ENCODE data around the gene MINDY4. TPM values are rescaled to one million over a fixed set of nuclear protein-coding genes. Genes with fewer than 3 reads are reported as not detected.

The MINDY4 gene
- total and polyA plus RNA-seq, 10 of the 15 experiments (the other 5 are each of a cell fraction or from before 2014, with no cell fraction given) = 0.10 to 0.90 (median 0.40) TPM

- TF ChIP-seq CTCF (IDR thresholded peaks at IDR 0.05 in 2 of 3, conservative IDR thresholded peaks at IDR 0.05 in 1 of 3; ENCODE audit: control insufficient read depth in 2 of 3, extremely low read depth in 1 of 3, insufficient read depth in 1 of 3, low read depth in 3 of 3, low read length in 3 of 3) = no peak
- TF ChIP-seq TCF12 (IDR thresholded peaks at IDR 0.05; ENCODE audit: low read depth, low read length) = no peak
- TF ChIP-seq SMC3 (IDR thresholded peaks at IDR 0.05; ENCODE audit: borderline replicate concordance, low read length) = no peak
- TF ChIP-seq BHLHE40 (IDR thresholded peaks at IDR 0.05; ENCODE audit: borderline replicate concordance in 1 of 2, low read depth in 2 of 2, low read length in 1 of 2) = no peak
- no peak for TF ChIP-seq MTA3 (IDR thresholded peaks at IDR 0.05; ENCODE audit: borderline replicate concordance, low read length)
- TF ChIP-seq BCL3 (IDR thresholded peaks at IDR 0.05; ENCODE audit: borderline replicate concordance, insufficient read depth, low read depth, low read length, poor library complexity, severe bottlenecking) = no peak
Measured at GRCh38 chr7:30927559-30927958, 156.3 kb downstream of the MINDY4 start (continued).

- Histone ChIP-seq H3K9ac (ENCODE audit: control insufficient read depth, insufficient read depth, low read length) (no peak overlapping the region), H3K27ac (ENCODE audit: control insufficient read depth, insufficient read depth) (no peak overlapping the region), H3K27me3 (replicated peaks in 1 of 2; ENCODE audit: control insufficient read depth in 2 of 2, insufficient read depth in 2 of 2, low read length in 1 of 2) (peaks cover 0 to 6% of the 10 kb centered on the region in 2 experiments; a peak in 3 of 4 replicates), H3K4me1 (ENCODE audit: control insufficient read depth, insufficient read depth, low read length) (no peaks in the 10 kb centered on the region), H3K4me2 (ENCODE audit: control insufficient read depth, insufficient read depth) (no peak overlapping the region), H2AFZ (ENCODE audit: control insufficient read depth, low read depth, low read length) (no peak overlapping the region), H3K36me3 (ENCODE audit: control insufficient read depth in 2 of 2, insufficient read depth in 2 of 2, low read length in 1 of 2) (no peaks in the 10 kb centered on the region), H4K20me1 (ENCODE audit: control insufficient read depth, insufficient read depth) (no peaks in the 10 kb centered on the region), H3K4me3 (no peak overlapping the region), H3K9me3 (replicated peaks; ENCODE audit: control insufficient read depth, insufficient read depth, low read length) (no peaks in the 10 kb centered on the region; the same call in 2 of the 3 replicates), H3K79me2 (ENCODE audit: control insufficient read depth, insufficient read depth, low read length) (no peaks in the 10 kb centered on the region)
- FAIRE-seq (no peak), ATAC-seq (no peak), DNase-seq (ENCODE audit: low read depth, low spot score) (no peak)
- WGBS (ENCODE audit: insufficient coverage, insufficient replicate concordance, low lambda C conversion rate, missing lambda C conversion rate) = 42% methylated on average over 13 of the region's 13 CpGs
- ChIA-PET POLR2A (no interaction called here), RAD21 (ENCODE audit: unreplicated experiment) (no interaction called here), CTCF (interaction anchor here (0.6 to 3.2 kb wide), 2 partner anchors 11 to 194 kb away, joined by 3 to 17 read pairs; no protein-coding TSS in a partner anchor), SMC1A (ENCODE audit: uncharacterized antibody, unreplicated experiment) (interaction anchor here (2.6 kb wide), 1 partner anchor 11 kb away, joined by 10 read pairs; no protein-coding TSS in a partner anchor)
- in situ Hi-C loops (cut with MboI) (no loop called here), intact Hi-C loops (cut with micrococcal nuclease; ENCODE audit: unreplicated experiment) (no loop called here)
- TF ChIP-seq STAT1 (conservative IDR thresholded peaks at IDR 0.05) (no peak), RBBP5 (conservative IDR thresholded peaks at IDR 0.05) (no peak), TCF12 (IDR thresholded peaks at IDR 0.05; ENCODE audit: low read depth, low read length) (no peak), HDAC6 (IDR thresholded peaks at IDR 0.05; ENCODE audit: unreplicated experiment) (no peak), BRCA1 (IDR thresholded peaks at IDR 0.05; ENCODE audit: low read depth, low read length) (no peak), CBX3 (IDR thresholded peaks at IDR 0.05; ENCODE audit: borderline replicate concordance, low read depth) (no peak), SPI1 (IDR thresholded peaks at IDR 0.05; ENCODE audit: borderline replicate concordance, insufficient read depth, low read depth, low read length) (no peak), FOXK2 (IDR thresholded peaks at IDR 0.05) (no peak), POLR2AphosphoS2 (IDR thresholded peaks at IDR 0.05; ENCODE audit: low read depth, low read length) (no peak), ZNF274 (IDR thresholded peaks at IDR 0.05; ENCODE audit: insufficient read depth, insufficient read length) (no peak)
- BruUV-seq (replicated peaks) = no TSS peak
Measured at GRCh38 chr7:30928254-30928872, 157.1 kb downstream of the MINDY4 start.
